CD4-positive, alpha-beta T cell treated with Interleukin-6 at 100 ng/mL for 8 hours (primary cell): ENCODE data around the gene FBXL14.

Source experiments
- DNase-seq: peaks from one replicate; pipeline ENCODE4 v3.0.0-alpha.2; 2020; ENCODE audit warnings: mixed read lengths, low spot score

The FBXL14 gene

DNA sequence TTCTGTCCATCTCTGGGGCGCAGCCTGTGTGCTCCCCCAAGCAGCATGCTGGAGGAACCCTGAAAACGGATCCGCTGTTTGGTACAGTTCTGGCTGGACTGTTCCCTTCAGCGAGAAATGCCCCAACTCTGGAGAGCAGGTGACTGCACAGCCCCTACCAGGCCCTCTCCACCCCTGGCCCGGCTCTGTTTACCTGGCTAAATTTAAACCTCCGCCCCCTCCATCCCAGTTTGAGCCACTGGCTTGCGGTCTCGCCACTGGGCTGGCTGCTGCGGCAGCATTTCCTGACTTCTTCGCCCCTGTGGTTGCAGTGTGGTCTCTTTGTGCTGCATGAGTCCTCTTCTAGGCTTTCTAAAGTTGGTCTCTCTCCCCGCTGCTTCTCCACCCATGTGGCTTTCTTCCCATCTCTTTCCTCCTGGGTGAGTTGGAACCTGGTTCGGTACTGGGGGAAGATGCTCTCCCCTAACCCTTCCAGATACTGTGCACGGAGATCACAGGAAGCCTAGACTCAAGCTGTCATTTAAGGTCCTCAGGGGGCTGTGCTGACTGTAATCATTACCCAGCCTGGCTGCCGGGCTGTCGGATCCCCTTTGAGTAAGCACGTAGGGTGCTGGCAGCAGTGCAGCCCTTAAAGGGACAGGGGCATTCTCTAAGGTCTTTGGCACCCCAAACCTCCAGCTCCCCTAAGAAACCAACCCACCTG, 60.6 kb downstream of the FBXL14 start:
- DNase-seq = peak; percentile 39

DNA sequence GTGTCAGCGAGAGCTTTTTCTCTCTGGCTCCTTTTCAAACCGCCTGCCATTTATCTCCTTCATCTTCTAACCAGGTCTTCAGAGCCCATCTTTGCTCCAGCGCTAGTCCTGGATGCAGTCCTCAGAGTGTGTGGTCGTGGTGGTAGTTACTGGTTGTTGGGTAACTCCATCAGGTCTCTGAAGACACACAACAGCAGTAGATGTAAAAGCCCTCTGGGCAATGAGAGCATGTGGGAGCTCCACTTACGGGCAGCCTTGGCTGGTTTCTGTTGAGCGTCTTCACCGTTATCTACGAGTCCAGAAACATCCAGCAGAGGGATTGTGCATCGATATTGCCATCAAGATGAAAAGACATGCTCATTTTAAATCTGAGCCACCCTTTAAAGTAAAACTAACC, 61.2 kb downstream of the FBXL14 start:
- peak; percentile 12 for DNase-seq

DNA sequence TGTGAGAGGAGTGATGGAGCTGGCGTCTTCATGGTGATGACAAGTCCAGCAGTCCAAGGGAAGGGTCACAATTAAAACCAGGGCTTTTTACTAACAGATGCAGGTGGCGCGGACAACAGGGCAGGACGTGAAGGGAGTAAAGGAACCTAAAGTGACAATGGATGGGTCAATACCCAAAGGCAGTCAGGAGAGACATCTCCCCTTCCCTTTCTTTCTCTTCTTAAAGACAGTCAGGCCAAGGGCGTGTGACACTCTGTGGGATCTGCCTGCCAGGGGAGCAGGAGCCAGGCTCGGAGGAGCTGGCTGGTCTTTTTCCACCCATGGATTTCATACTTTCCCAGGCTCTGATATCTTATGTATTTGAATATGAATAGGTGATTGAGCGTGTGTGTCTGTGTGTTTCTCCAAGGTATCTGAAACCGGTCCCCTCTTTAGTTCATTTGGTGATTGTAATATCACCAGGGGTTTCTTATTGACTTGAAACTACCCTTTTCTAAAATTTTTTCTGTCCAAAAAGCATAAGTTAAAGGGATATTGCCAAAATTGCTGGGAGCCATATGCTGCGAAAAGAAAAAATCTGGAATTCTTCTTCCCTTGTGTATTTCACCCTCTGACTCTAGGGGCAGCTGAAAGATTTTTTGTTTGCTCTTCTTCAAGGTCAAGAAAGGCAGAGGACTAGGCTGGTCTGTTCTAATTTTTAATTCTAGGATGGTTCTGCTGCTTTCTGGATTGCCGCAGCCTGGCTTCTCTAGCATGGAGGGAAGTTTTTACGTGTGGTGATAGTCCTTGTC, 61.8 kb downstream of the FBXL14 start:
- no peak for DNase-seq

DNA sequence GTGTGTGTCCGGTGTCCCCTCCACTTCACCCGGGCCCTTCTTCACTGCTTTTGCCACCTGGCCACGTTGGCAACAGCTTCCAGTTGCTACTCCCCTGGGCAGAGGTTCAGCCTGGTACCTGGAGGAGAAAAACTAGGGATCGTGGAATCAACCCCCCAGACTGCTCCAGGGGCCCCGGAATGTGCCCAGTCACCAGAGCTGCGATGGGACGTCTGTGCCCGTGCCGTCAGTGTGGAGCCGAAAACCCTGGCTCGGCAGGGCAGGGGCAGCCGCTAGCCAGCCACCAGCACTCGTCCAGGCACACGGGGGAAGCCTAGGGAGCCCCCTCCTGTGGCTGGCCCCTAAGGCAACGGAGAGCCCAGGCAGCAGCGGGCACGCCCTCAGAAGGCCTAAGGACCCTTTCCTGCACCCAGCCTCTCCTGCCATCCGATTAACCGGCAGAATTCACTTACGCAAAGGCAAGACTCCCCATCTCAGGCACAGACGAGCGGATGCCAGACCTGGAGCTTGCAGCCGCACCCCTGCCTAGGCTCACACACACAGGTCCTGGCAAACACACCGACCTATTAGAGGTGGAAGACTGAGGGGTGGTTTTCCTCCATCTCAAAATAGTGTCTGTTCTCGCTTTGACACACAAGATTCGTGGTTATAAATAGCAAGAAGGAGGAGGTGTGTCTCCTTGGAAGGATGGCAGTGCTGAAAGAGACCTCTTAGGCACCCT, 62.6 kb downstream of the FBXL14 start:
- no peak for DNase-seq

DNA sequence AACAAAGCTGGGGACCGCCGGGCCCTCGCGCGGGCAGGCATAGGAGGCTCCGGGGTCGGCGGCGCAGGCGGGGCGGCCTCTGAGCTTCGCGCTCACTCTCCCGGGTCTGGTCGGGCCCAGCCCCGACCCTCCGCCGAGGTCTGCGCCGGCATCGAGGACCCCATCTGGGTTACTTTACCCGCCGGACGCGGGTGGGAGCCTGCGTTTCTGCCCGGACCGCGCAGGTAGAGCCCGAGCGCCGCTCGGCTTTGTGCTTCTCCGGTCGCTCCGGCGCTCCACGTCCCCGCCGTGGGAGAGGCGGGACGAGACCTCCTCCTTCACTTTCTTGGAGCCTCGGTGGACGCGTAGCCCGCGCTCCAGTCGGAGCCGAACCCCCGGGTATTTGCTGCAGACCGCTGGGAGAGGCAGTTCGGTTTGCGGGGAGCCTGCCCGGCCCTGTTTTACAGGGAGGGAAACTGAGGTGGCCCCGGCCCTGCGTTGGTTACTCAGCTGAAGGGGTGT, 63.2 kb downstream of the FBXL14 start:
- DNase-seq = no peak

DNA sequence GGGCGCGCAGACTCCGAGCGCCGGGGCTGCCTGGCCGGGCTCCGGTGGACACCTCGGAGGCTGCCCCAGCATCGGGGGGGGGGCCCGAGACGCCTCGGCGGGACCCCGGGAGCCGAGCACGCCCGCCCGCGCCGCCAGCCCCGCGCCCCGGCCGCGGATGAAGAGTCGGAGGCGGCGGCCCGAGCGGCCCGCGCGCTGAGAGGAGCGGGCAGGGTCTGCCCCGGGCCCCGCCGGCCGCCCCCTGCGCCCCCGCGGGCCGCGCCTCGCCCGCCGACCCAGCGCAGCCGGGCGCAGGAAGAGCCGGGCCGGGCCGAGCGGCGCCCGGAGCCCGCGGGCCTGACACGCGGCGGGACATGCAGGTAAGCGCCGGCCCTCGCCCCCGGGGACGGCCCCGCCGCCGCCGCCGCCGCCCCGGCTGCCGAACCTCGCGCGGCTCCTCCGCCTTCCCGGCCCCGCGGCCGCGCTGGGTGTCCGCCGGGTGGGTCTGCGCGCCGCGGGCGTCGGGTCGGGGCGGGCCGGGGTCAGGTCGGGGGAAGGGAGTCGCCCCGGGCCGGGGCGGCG, 63.7 kb downstream of the FBXL14 start:
- DNase-seq = no peak

DNA sequence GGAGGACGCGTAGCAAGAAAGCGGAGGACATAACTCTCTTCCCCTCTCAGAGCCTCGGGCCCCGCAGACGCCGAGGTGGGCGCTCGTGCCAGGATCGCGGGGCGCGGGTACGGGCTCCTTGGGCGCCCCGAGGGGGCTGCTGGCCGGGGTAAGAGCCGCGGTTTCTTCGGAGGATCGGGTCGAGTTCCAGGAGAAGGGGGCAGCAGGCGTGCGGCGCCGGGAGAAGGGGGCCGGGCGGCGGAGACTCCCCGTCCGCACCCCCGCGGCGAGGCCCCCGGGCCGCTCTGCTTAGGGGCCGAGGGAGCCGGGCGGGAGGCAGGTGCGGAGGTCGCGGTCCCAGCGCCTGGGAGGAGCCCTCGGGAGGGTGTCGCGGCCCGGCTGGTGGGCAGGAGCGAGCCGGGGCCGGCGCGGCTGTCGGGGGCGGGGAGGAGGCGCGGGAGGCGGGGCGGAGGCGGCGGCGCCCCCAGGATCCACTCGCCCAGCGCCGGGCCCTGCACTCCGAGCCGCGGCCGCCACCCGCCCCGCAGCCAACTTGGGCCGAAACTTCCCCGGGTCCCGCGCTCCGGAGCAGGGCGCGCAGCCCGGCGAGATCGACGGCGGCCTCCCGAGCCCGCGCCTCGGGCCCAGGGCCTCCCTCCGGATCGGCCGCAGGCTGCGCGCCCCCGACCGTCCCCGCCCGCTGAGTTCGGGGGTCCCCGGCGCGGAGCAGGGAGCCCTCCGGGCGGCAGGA, 64.4 kb downstream of the FBXL14 start:
- no peak for DNase-seq

DNA sequence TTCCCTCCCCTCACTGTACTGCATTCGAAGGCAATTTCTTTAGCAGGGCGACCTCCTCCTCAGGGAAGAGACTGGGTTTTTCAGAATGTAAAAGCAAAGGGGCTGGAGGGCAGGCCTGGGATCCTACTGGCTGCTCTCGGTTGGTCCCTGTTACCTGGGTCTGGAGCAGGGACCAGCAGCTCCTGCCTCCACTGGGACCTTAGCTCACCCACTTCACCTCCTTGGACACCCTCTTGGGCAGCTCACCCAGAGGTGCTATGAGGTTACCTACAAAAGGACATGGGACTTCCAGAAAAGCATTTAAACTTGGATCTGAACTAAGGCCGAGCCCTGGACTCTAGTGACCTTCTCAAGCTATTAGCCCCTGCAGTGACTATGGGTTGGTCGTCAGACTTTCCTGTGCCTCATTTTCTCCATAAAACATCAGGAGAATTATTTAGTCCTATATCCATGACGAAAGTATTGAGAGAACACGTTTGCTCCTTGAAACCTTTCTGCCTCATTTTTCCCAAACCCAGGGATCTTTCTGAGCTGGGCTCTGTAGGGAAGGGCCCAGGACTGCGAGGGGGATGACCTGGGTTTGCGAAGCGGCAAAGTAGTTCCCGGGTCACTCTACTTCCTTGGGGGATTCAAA, 65.0 kb downstream of the FBXL14 start:
- DNase-seq = no peak

DNA sequence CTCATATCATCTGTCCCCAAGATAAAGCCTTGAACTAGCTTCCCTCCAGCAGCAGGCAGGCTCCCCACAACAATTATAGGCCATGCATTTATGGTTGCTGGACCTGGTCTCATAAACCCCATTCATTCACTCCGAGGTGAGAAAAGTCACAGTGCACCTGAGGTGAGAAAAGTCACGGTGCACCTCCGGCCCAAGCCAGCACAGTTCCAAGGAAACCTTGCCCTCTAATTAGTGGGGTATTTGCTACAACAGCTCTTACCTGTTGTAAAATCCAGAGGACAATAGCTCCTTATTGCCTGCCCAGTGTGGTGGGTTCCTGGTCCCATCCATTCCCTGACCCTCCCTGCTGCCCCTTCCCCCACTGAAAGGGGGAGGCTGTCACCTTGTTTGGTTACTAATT, 65.6 kb downstream of the FBXL14 start:
- no peak for DNase-seq

DNA sequence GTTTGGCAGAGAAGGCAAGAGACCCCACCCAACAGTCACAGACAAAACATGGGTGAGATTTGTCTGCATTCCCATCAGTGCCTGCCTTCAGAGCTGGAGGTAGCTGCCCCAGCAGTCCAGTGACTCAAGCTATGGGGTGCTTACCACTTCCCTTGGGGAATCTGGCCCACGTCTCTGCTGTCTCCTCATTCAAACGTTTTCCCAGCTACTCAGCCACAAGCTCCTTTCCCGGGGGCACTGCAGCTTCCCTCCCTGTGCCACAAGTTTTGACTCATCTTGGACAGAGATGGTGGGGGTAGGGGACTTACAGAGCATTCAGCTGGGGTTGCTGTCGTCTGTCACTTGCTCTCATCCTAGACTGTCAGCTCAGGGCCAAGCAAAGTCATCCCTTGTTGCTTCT, 66.6 kb downstream of the FBXL14 start:
- no peak for DNase-seq

DNA sequence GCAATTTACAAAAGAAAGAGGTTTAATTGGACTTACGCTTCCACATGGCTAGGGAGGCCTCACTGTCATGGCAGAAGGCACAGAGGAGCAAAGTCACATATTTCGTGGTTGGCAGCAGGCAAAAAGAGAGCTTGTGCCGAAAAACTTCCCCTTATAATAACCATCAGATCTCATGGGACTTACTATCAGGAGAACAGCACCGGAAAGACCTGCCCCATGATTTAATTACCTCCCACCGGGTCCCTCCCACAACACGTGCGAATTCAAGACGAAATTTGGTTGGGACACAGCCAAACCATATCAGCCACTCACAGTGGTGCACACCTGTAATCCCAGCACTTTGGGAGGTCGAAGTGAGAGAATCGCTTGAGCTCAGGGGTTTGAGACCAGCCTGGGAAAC, 68.5 kb downstream of the FBXL14 start:
- no peak for DNase-seq

DNA sequence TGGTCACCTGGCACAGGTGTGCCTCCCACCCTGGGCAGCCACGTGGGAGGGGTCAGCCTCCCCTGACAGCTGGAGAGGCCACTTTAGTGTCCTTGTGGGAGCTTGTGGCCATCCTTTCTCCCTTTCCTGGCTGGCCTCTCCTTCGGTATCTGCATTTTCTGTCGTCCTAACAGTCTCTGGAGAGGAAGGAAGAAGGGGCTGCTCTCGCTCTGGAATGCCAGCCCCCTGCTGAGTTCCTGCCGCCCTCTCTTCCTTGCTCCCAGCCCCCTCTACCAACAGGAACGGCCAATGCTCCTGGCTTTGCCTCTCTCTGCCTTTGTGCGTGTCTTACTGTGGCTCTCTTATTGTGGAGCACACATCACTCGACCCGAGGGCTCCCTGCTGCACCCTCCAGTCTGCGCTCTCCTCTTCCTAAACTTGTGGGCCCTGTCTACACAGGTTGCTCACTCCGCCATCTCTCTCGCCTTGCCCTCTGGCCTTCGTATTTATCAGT, 70.8 kb downstream of the FBXL14 start:
- no peak for DNase-seq

DNA sequence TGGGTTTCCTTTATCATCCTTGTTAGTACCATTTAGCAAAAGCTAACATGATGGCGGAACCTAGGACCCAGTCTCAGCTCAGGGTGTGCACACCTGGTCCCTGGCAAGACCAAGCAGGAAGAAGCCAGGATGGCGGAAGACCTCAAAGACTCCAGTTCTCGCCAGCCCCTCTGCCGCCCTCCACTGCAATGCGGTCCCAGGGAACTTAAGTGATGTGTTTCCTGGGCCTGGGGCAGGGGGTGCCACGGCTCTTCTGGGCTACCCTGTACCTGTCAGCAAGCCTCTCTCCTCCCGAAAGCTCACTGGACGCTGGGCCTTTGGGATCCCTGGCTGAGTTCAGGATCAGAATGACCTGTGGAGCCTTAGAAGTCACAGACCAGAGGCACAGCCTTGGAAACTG, 71.3 kb downstream of the FBXL14 start:
- no peak for DNase-seq

DNA sequence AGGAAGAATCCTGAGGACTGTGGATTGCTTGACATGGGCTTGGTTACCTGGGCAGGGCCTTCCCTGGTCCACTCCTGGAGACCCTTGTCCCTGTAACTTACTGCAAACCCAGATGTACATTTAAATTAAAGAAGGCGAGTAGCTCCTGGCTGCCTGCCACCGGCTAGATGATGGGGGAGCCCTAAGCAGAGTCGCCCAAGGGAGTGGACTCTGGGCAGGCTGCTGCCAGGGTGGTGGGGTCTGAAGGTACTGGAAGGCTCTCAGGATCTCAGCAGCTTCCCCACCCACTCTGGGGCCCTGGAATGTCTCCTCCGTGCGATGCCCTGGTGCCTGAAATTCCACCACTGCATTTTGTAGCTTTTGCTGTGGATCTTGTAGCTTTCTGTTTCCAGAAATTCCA, 74.7 kb downstream of the FBXL14 start:
- no peak for DNase-seq

DNA sequence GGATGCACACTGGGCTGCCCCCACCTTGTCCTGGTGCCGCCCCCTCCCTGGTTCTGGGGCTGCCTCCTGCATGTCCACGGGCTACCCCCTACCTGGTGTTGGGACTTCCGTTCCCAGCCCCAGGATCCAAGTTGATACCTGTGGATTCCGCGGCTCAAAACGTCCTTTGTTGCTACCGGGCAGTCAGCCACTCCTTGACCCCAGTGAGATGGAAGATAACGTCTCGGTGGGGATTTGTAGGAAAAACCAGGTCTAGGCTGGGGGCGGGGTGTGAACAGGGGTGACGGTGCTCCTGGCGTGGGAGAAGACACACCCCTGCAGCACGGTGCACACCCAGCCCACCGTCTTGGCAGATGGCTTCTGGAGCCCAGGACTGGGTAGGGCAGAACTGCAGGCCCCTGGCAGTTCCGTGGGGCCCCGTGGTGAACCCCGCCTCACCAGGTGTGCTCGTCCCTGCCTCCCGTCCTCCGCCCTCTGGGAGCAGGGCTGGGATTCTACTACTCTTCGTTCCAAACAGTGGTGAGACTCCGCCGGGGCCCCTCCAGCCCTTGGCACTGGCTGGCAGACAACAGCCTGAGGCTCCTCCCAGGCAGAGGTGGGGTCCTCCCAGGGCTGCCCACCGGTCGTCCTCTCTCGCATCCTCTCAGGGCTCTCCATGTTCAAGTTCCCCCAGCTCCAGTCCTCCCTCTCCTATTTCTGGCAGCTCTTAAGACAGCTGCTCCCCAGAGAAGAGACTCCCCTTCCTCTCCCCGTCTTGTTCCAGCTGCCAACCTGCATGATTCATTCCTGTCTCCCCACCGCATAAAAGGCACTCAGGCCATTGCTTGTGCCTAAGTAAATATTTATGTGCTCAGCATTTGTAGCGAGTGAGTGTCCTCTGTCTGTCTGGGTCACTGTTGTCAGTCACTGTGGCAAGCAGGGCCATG, 75.5 kb downstream of the FBXL14 start:
- no peak for DNase-seq

DNA sequence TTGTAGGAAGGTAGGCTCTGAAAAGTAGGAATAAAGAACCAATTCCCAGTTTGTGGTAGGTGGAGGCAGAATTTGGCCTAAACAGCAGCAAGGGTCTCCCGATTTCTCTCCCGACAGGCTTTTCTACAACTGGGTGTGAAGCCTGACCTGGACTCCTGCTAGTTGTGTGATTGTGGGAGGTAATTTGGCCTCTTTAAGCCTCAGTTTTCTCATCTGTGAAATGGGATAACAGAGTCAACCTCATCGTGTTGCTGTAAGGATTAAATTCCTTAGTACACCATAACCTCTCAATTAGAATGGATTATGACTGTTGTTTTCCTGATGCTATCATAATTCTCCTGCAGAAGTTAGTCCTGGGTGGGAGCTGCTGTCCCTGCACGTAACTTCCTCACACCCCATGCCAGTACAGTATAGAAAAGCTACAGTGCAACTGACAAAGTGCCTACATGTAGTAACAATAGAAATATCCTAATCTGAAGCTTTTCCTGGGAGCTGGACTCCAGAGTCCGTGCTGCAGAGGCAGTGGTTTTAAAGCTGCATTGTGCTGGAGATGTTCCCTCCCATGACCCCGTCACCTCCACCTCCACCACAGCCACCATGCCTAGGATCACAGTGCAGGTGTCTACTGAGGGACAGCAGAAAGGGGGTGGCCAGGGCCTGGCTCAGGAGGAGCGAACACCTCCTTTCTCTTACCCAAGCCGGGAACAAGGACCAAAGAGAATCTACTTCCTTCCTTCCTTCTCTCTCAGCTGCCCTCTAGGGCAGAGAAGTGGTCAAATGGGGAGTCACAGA, 76.5 kb downstream of the FBXL14 start:
- no peak for DNase-seq

DNA sequence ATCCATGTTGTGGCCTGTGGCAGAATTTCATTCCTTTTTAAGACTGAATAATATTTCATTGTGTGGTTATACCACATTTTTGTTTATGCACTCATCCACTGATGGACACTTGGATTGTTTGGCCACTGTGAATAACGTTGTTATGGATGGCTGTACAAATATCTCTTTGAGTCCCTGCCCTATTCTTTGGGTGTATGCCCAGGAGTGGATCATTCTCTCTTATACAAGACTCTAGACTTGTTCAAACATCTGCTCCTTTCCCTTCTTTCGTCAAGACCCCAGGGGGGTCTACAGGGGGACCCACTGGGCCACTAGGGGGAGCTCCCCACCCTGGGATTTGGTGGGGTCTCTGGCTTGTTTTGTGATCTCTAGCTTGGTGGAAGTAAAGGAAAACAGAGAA, 77.4 kb downstream of the FBXL14 start:
- DNase-seq = no peak
